Effector CD4-positive, alpha-beta T cell (primary cell): ENCODE results near the gene CBX4.

Experiments used
- DNase-seq: peaks from one replicate; pipeline ENCODE4 v3.0.0-alpha.2; 2020

Gene CBX4

GRCh38 chr17:79811868-79812352 lies 27.3 kb downstream of the CBX4 start:
- DNase-seq: no peak

- DNase-seq: no peak
These were observed 28.0 kb downstream of the CBX4 start for GRCh38 chr17:79811011-79811867.

- DNase-seq: peak; percentile 76
These were observed 28.9 kb downstream of the CBX4 start for GRCh38 chr17:79810130-79811010.

- DNase-seq: no peak
These were observed 29.6 kb downstream of the CBX4 start for GRCh38 chr17:79809530-79810129.

GRCh38 chr17:79808763-79809529 lies 30.3 kb downstream of the CBX4 start:
- no peak for DNase-seq

- DNase-seq: no peak
These were observed 32.1 kb downstream of the CBX4 start for GRCh38 chr17:79806863-79807720.

- no peak for DNase-seq
These were observed 32.8 kb downstream of the CBX4 start for GRCh38 chr17:79806446-79806760.

- no peak for DNase-seq
These were observed 34.2 kb downstream of the CBX4 start for GRCh38 chr17:79804856-79805696.

GRCh38 chr17:79803997-79804855 lies 35.0 kb downstream of the CBX4 start:
- peak; percentile 35 for DNase-seq

- no peak for DNase-seq
These were observed 35.7 kb downstream of the CBX4 start for GRCh38 chr17:79803421-79803996.

- DNase-seq: no peak
These were observed 36.4 kb downstream of the CBX4 start for GRCh38 chr17:79802736-79803420.

GRCh38 chr17:79802039-79802735 lies 37.1 kb downstream of the CBX4 start:
- DNase-seq: no peak

- DNase-seq: no peak
These were observed 37.8 kb downstream of the CBX4 start for GRCh38 chr17:79801156-79802038.

- no peak for DNase-seq
These were observed 38.7 kb downstream of the CBX4 start for GRCh38 chr17:79800325-79801155.

- no peak for DNase-seq
These were observed 39.5 kb downstream of the CBX4 start for GRCh38 chr17:79799538-79800324.
